ENCODE results near the gene SH2D5.

SH2D5 gene

DNA sequence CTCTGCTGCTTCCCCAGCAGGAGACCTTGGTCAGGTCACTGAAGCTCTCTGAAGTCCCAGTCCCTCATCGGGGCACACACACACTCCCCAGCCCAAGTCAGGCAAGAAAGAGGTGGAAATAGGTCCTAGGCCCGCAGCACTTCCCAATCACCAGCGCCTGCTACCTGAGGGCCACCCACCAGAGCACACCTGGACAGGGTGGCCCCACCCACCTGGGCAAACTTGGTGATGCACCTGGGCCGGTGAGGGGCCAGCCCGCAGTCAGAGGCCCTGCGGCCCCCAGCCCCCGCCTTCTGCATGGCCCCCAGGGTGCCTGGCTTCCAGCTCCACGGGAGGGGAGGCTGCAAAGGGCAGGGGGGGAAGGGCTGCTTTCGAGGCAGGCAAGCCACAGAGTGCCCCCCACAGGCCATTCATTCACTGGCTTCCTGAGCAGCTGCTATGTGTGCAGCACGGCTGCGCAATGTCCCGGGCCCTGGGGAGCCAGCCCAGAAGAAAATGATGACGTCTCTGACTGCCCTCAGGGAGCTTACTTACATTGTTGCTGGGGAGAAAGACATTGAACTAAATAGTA lies 4.7 kb downstream of the SH2D5 start:
- peaks cover 11% of the 10 kb centered on the region for H3K4me1 ChIP-seq (ENCODE audit: control insufficient read depth, insufficient read depth, low read length, poor library complexity, severe bottlenecking)
- H3K4me3 ChIP-seq (ENCODE audit: extremely low read depth, insufficient read depth, low read length, poor library complexity, severe bottlenecking): no peak overlapping the region
- WGBS, 2 experiments (ENCODE audit: insufficient coverage in 2 of 2): 47% methylated on average over 7 to 10 of the region's 13 CpGs
- H3K9me3 ChIP-seq (ENCODE audit: control insufficient read depth, low read length): no peaks in the 10 kb centered on the region
- no peak overlapping the region for H3K27ac ChIP-seq (ENCODE audit: low read depth, low read length, severe bottlenecking)
- H3K36me3 ChIP-seq (ENCODE audit: control insufficient read depth, insufficient read depth, low read length): no peaks in the 10 kb centered on the region

DNA sequence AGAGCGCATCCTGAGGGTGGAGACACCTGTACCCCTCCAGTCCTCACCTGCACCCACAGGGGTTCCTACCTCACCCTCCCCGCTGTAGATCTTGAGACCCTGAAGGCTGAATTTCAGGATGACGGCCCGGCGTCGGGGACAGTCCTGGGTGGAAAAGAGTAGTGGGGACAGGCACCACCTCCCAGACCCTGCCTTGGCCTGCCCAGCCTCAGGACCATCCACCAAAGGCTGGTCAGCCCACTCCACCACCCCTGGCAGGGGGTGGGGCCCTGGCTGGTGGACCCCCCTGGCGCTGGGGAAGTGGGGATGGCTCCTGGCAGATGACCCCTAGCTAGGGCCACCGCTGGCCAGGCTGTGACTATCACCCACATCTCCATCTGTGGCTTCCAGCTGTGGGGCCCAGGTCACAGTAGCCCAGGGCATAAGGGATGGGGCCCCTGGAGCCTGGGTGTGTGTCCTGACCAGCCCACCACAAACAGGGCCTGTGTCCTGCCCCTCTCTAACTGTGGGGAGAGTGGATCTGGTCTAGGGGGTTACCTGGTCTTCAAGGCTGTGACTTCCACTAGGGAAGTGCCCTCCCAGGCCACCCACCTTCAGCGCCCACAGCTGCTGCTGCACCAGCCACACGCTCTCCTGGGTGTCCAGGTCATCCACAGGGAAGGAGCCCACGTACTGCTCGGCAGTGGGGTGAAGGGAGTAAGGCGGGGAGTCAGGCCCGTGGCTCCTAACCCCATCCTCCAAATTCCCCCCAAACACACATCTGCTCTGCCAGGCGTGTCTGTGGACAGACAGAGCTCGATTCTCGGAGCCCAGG lies 5.4 kb downstream of the SH2D5 start:
- 93 to 100% methylated on average over 5 to 7 of the region's 17 CpGs for WGBS, 2 experiments (ENCODE audit: insufficient coverage in 2 of 2)
- H3K27ac ChIP-seq (ENCODE audit: low read depth, low read length, severe bottlenecking): no peak overlapping the region

DNA sequence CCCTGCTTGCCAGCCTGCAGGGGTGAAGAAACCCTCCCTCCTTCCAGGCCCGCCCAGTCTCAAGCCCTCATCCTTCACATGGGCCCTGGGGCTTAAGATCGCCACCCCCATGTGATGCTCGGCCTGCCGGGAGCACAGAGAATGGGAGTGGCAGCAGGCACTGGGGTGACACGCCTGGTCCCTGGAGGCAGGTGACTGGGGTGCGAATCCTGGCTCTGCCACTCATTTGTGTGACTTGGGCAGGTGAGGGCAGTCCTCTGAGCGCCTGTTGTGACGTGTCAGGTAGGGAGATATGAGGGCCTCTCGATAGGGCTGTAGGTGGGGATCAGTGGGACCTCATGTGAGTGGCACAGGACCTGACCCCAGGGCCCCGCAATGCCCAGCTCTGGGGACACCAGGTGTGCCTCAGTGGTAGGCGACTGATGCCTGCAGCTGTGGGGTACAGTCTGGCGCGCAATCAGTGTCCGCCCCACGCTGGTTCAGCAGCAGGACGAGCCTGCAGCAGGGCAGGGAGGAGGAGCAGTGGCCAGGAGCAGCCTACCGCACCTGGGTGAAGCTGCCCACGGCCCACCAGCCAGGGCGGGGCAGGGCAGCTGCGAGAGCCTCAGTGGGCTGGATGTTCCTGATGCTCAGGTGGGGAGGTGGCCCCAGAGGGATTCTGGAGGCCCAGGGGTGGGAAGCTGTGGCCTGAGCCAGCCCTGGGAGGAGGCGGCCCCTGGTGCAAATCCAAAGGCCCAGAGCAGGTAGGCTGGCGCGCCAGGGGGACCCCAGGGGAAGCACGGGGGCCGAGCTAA lies 6.2 kb downstream of the SH2D5 start:
- Histone ChIP-seq H3K4me3 (ENCODE audit: extremely low read depth, insufficient read depth, low read length, poor library complexity, severe bottlenecking) (no peak overlapping the region), H3K9me3 (ENCODE audit: control insufficient read depth, low read length) (no peaks in the 10 kb centered on the region), H3K36me3 (ENCODE audit: control insufficient read depth, insufficient read depth, low read length) (no peaks in the 10 kb centered on the region), H3K4me1 (ENCODE audit: control insufficient read depth, insufficient read depth, low read length, poor library complexity, severe bottlenecking) (peaks cover 6% of the 10 kb centered on the region), H3K27ac (ENCODE audit: low read depth, low read length, severe bottlenecking) (no peak overlapping the region)
- WGBS, 2 experiments (ENCODE audit: insufficient coverage in 2 of 2): 94 to 95% methylated on average over 19 to 21 of the region's 25 CpGs

More for the DNA sequence above, 5.4 kb downstream of the SH2D5 start:
- Histone ChIP-seq H3K4me3 (ENCODE audit: extremely low read depth, insufficient read depth, low read length, poor library complexity, severe bottlenecking) (no peak overlapping the region), H3K4me1 (ENCODE audit: control insufficient read depth, insufficient read depth, low read length, poor library complexity, severe bottlenecking) (peaks cover 6% of the 10 kb centered on the region), H3K9me3 (ENCODE audit: control insufficient read depth, low read length) (no peaks in the 10 kb centered on the region), H3K36me3 (ENCODE audit: control insufficient read depth, insufficient read depth, low read length) (no peaks in the 10 kb centered on the region)

DNA sequence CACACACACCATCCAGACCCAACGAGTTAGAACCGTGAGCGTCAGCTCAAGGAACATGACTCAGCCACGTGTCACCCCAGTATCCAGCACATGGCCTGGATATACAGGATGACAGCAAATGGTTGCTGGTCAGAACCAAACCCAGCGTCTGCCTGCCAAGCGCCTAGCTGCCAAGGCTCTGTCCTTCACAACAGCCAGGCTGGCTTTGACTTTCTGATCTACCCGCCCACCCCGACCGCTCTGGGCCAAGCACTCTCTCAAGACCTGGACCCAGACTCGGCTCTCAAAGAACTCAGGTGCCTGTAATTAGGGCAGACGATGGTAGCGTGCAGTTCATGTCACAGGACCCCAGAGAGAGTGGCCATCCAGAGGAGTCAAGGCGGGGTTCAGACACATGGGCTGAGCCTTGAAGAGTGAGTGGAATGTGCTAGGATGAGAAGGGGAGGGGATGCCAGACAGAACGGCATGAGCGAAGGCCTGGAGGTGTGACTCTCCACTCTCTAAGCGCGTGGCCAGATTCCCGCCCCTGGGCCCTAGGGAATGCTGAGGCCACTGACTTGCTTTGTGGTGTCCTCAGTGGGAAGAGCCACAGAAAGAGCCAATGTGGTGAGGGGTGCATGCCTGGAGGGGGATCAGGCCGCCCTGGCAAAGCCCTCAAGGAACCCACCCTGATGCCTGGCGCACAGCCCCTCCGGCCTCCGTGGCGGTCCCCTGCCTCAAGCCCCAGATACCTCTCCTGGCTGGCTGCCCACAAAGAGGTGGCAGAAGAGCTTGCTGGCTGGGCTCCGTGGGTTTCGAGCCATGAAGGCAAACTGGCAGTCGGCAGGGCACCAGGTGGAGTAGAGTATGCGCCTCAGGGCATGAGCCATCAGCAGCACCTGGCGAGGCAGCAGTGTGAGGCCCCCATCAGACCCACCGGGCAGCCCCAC lies 7.0 kb downstream of the SH2D5 start:
- H3K4me3 ChIP-seq (ENCODE audit: extremely low read depth, insufficient read depth, low read length, poor library complexity, severe bottlenecking): no peak overlapping the region
- no peak overlapping the region for H3K27ac ChIP-seq (ENCODE audit: low read depth, low read length, severe bottlenecking)
- H3K4me1 ChIP-seq (ENCODE audit: control insufficient read depth, insufficient read depth, low read length, poor library complexity, severe bottlenecking): peaks cover 6% of the 10 kb centered on the region
- WGBS, 2 experiments (ENCODE audit: insufficient coverage in 2 of 2): 93 to 94% methylated on average over 16 to 29 of the region's 29 CpGs
- H3K9me3 ChIP-seq (ENCODE audit: control insufficient read depth, low read length): no peaks in the 10 kb centered on the region
- H3K36me3 ChIP-seq (ENCODE audit: control insufficient read depth, insufficient read depth, low read length): no peaks in the 10 kb centered on the region

DNA sequence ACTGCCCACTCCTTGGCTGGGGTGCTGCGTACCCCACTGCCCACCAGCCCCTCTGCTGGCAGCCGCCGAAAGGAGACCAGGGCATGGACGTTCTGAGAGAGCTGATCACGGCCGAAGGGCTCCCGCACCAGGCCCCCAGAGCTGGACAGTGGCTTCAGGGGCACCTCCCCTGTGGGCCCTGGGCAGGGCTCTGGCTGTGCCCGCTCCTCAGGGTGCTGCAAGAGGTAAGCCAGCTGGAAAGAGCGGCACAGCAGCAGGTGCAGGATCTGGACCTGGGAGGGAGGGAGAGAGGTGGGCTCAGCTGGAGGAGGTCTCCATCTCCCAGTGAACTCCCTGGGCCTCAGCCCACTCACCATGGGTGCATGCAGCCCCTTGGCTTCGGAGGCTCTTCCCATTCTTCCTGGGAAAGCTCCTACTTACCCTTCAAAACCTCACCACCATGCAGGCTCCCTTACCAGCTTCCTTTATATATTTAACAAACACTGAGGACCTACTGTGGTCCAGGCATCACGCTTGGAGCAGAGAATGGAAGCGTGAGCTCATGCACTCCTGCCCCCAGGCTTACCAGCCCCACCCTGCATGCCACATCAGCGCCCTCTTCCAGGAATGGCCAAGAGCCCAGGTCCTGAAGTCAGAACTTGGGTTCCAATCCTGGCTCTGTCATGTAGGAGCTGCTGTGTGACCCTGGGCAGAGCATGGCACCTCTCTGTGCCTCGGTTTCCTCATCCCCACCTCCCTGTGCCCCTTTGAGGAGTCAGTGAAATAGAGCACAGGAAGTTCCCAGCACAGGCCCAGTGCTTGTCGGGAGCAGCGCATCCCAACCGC lies 7.9 kb downstream of the SH2D5 start:
- H3K36me3 ChIP-seq (ENCODE audit: control insufficient read depth, insufficient read depth, low read length): no peaks in the 10 kb centered on the region
- H3K27ac ChIP-seq (ENCODE audit: low read depth, low read length, severe bottlenecking): no peak overlapping the region
- H3K4me3 ChIP-seq (ENCODE audit: extremely low read depth, insufficient read depth, low read length, poor library complexity, severe bottlenecking): no peak overlapping the region
- peaks cover 6% of the 10 kb centered on the region for H3K4me1 ChIP-seq (ENCODE audit: control insufficient read depth, insufficient read depth, low read length, poor library complexity, severe bottlenecking)
- WGBS, 2 experiments (ENCODE audit: insufficient coverage in 2 of 2): 94% methylated on average over 12 to 16 of the region's 17 CpGs
- H3K9me3 ChIP-seq (ENCODE audit: control insufficient read depth, low read length): no peaks in the 10 kb centered on the region

DNA sequence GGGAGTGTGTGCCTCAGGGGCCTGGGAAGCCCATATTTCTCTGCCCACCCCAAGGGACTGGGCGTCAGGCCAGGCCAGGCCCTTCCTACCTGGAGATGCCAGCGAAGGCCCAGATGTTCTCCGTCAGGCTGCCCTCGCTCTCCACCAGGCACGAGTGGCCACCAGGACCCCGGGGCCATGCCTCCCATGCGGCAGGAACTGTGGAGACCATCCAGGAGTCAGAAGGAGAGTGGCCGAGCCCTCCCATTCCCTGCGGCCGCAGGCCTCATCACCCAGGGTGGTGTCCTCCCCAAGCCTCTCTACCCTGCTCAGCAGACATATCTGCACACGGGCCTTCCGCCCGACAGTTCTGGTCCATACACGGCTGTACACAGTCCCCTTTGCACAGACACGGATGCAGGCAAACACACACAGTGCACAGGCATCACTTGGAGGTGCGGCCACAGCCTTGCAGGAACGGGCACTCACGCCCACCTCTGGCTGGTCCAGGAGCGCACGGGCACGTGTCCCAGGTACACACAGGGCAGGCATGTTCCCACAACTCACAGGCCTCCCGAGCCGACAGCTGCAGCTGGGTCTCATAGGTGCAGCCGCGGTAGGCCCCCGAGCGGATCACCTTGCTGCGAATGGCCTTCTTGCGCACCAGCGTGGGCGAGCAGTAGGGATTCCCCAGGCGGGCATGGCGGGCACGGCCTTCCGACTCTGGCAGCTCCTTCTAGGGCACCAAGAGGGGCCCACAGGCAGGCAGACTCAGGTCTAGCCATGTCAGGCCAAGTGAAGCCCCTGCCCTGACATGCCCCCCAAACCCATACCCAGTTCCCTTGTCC lies 8.8 kb downstream of the SH2D5 start:
- H3K27ac ChIP-seq (ENCODE audit: low read depth, low read length, severe bottlenecking): no peak overlapping the region
- WGBS, 2 experiments (ENCODE audit: insufficient coverage in 2 of 2): 97% methylated on average over 28 to 35 of the region's 35 CpGs
- H3K9me3 ChIP-seq (ENCODE audit: control insufficient read depth, low read length): no peaks in the 10 kb centered on the region
- no peaks in the 10 kb centered on the region for H3K36me3 ChIP-seq (ENCODE audit: control insufficient read depth, insufficient read depth, low read length)
- H3K4me3 ChIP-seq (ENCODE audit: extremely low read depth, insufficient read depth, low read length, poor library complexity, severe bottlenecking): no peak overlapping the region
- H3K4me1 ChIP-seq (ENCODE audit: control insufficient read depth, insufficient read depth, low read length, poor library complexity, severe bottlenecking): peaks cover 6% of the 10 kb centered on the region

DNA sequence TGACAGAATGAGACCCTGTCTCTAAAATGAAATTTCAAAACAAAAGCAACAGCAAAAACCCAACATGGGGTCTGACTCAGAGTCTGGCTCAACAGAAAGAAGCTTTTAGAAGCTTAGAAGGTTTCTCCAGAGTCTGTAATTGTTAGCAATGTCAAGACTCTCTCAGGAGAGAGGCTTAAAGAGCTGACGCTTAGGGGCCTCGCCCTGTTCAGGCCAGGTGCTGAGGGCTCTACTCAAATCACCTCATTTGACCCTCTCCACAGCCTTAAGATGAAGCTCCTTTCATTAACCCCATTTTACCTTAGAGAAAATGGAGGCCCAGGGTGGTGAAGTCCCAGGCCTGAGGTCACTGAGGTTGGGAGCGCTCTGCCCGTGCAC lies 9.4 kb downstream of the SH2D5 start:
- 82 to 93% methylated on average over 2 to 3 of the region's 4 CpGs for WGBS, 2 experiments (ENCODE audit: insufficient coverage in 2 of 2)
- H3K4me3 ChIP-seq (ENCODE audit: extremely low read depth, insufficient read depth, low read length, poor library complexity, severe bottlenecking): no peak overlapping the region
- H3K4me1 ChIP-seq (ENCODE audit: control insufficient read depth, insufficient read depth, low read length, poor library complexity, severe bottlenecking): peaks cover 6% of the 10 kb centered on the region
- no peaks in the 10 kb centered on the region for H3K9me3 ChIP-seq (ENCODE audit: control insufficient read depth, low read length)
- no peaks in the 10 kb centered on the region for H3K36me3 ChIP-seq (ENCODE audit: control insufficient read depth, insufficient read depth, low read length)
- H3K27ac ChIP-seq (ENCODE audit: low read depth, low read length, severe bottlenecking): no peak overlapping the region

DNA sequence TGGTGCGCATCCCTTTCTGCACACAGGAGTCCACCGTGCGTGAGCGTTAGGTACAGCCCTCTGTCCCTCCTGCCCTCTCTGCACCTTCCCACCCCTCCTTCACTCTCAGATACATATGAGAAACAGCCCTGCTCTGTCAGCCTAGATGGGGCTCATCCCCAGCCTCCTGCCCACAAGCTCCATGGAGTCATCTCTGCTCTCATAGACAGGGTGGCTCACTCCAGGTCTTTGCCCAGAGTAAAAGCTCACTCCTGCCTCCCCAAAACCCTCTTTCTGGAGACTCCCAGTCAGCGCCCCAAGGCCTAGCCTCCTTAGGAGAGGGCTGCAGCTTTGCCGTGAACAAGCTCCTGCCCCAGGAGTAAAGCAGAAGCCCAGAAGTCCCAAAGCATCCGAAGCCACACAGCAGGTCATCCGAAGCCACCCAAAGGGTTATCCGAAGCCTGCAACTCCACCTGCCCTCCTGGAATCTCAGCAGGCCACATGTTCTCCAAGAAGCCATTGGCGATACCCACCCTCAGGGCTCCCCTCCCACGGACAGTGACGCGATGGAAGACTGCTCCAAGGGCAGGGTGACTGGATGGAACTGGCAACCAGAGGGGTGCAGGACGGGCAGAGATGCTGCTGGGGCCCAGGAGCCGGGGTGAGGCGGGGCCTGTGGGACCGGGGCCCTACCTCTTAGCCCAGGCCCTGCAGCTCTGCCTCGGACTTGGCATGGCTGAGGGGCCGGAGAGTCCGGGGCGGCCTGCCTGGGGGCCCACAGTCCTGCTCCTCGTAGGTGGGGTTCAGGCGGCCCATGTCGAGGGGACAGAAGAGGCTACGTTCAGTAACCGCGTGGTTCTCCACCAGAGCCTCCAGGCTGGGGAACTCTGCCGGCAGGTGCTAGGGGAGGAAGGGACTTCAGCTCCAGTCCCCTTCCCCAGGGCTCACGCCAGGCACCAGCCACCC lies 11.1 kb downstream of the SH2D5 start:
- Histone ChIP-seq H3K27ac (ENCODE audit: low read depth, low read length, severe bottlenecking) (no peak overlapping the region), H3K9me3 (ENCODE audit: control insufficient read depth, low read length) (no peaks in the 10 kb centered on the region), H3K36me3 (ENCODE audit: control insufficient read depth, insufficient read depth, low read length) (no peaks in the 10 kb centered on the region), H3K4me3 (ENCODE audit: extremely low read depth, insufficient read depth, low read length, poor library complexity, severe bottlenecking) (no peak overlapping the region), H3K4me1 (ENCODE audit: control insufficient read depth, insufficient read depth, low read length, poor library complexity, severe bottlenecking) (peaks cover 9% of the 10 kb centered on the region)
- 93% methylated on average over 27 to 28 of the region's 29 CpGs for WGBS, 2 experiments (ENCODE audit: insufficient coverage in 2 of 2)

Data from mesodermal cell (in vitro differentiated cells).